HEK293 (cell line): ENCODE results near the gene CTSH.

Experiments
- CTCF ChIA-PET: fragments of 350-600 bp; formaldehyde crosslinking; extraction: SDS; loops from one replicate; lab custom pipeline; 2021; ENCODE audit warnings: antibody characterized with exemption; lab: Yijun Ruan, JAX
- POLR2A ChIA-PET: fragments of 300-600 bp; formaldehyde crosslinking; extraction: SDS; loops from one replicate; lab custom pipeline; 2020; ENCODE audit warnings: antibody characterized with exemption, inconsistent platforms; lab: Yijun Ruan, JAX
- H3K27ac ChIP-seq: fragments of 200-500 bp; sonication (Bioruptor generic); 2 replicates; pipeline ENCODE4 v1.5.1; 2014; ENCODE audit warnings: low read depth, low read length, control low read depth, inconsistent platforms; ENCODE audit errors: extremely low read depth
- H3K36me3 ChIP-seq, 2 experiments: fragments of 200-500 bp in 1 of 2; sonication (Bioruptor generic) in 1 of 2; 1 replicate in 1 of 2; 2 replicates in 1 of 2; pipeline ENCODE4 v1.5.1; 2014 to 2017; ENCODE audit warnings: inconsistent platforms in 2 of 2, low read length in 2 of 2; ENCODE audit not compliant: control insufficient read depth in 2 of 2, insufficient read depth in 1 of 2
- H3K4me1 ChIP-seq: fragments of 200-500 bp; sonication (Bioruptor generic); 2 replicates; pipeline ENCODE4 v1.5.1; 2014; ENCODE audit warnings: mild to moderate bottlenecking, low read length, inconsistent platforms; ENCODE audit not compliant: control insufficient read depth, insufficient read depth
- H3K4me3 ChIP-seq: 2 replicates; pipeline ENCODE4 v1.5.1; 2011; ENCODE audit warnings: low read depth, mild to moderate bottlenecking, control low read depth, low read length, moderate library complexity
- H3K9me3 ChIP-seq: fragments of 200-500 bp; sonication (Bioruptor generic); 2 replicates; pipeline ENCODE4 v1.5.1; 2014; ENCODE audit warnings: low read depth, low read length, inconsistent platforms; ENCODE audit not compliant: control insufficient read depth, insufficient read depth
- EGR2 ChIP-seq: fragments of 450-650 bp; formaldehyde crosslinking; IDR thresholded peaks from 2 replicates; pipeline ENCODE4 v1.5.1; 2016; ENCODE audit warnings: low read depth, missing biosample characterization, missing genetic modification characterization
- FEZF1 ChIP-seq: fragments of 450-650 bp; formaldehyde crosslinking; IDR thresholded peaks from 2 replicates; pipeline ENCODE4 v1.5.1; 2016; ENCODE audit warnings: missing biosample characterization, missing genetic modification characterization
- KLF16 ChIP-seq: fragments of 450-650 bp; formaldehyde crosslinking; IDR thresholded peaks from 2 replicates; pipeline ENCODE4 v1.5.1; 2017; ENCODE audit warnings: missing biosample characterization, missing genetic modification characterization
- KLF8 ChIP-seq: fragments of 450-650 bp; formaldehyde crosslinking; IDR thresholded peaks from 2 replicates; pipeline ENCODE4 v1.5.1; 2016; ENCODE audit warnings: missing biosample characterization, missing genetic modification characterization
- RBAK ChIP-seq: fragments of 450-650 bp; formaldehyde crosslinking; IDR thresholded peaks from 2 replicates; pipeline ENCODE4 v1.5.1; 2016; ENCODE audit warnings: missing biosample characterization, missing genetic modification characterization
- SCRT1 ChIP-seq: fragments of 450-650 bp; formaldehyde crosslinking; IDR thresholded peaks from 2 replicates; pipeline ENCODE4 v1.5.1; 2016; ENCODE audit warnings: missing biosample characterization, missing genetic modification characterization, borderline replicate concordance
- ZNF146 ChIP-seq: fragments of 450-650 bp; formaldehyde crosslinking; IDR thresholded peaks from 2 replicates; pipeline ENCODE4 v1.5.1; 2016; ENCODE audit warnings: missing biosample characterization, missing genetic modification characterization
- ZNF175 ChIP-seq: fragments of 450-650 bp; formaldehyde crosslinking; IDR thresholded peaks from 2 replicates; pipeline ENCODE4 v1.5.1; 2016; ENCODE audit warnings: missing biosample characterization, missing genetic modification characterization
- ZNF18 ChIP-seq: fragments of 450-650 bp; formaldehyde crosslinking; IDR thresholded peaks from 2 replicates; pipeline ENCODE4 v1.5.1; 2016; ENCODE audit warnings: missing biosample characterization, missing genetic modification characterization
- ZNF19 ChIP-seq: fragments of 450-650 bp; formaldehyde crosslinking; IDR thresholded peaks from 2 replicates; pipeline ENCODE4; 2016; ENCODE audit warnings: missing biosample characterization, missing genetic modification characterization, low read depth
- ZNF2 ChIP-seq: fragments of 450-650 bp; formaldehyde crosslinking; IDR thresholded peaks from 2 replicates; pipeline ENCODE4 v1.5.1; 2016; ENCODE audit warnings: missing biosample characterization, missing genetic modification characterization
- ZNF266 ChIP-seq: fragments of 450-650 bp; formaldehyde crosslinking; IDR thresholded peaks from 2 replicates; pipeline ENCODE4 v1.5.1; 2016; ENCODE audit warnings: missing biosample characterization, missing genetic modification characterization, low read depth
- ZNF513 ChIP-seq: fragments of 450-650 bp; IDR thresholded peaks from 2 replicates; pipeline ENCODE4 v1.5.1; 2018; ENCODE audit warnings: missing biosample characterization, missing genetic modification characterization
- ZNF529 ChIP-seq: fragments of 450-650 bp; formaldehyde crosslinking; IDR thresholded peaks from 2 replicates; pipeline ENCODE4 v1.5.1; 2017; ENCODE audit warnings: missing genetic modification characterization, missing biosample characterization; ENCODE audit not compliant: insufficient replicate concordance
- ZNF548 ChIP-seq: fragments of 450-650 bp; formaldehyde crosslinking; IDR thresholded peaks from 2 replicates; pipeline ENCODE4 v1.5.1; 2016; ENCODE audit warnings: missing biosample characterization, missing genetic modification characterization
- ZNF626 ChIP-seq: fragments of 450-650 bp; sonication (Bioruptor Pico); formaldehyde crosslinking; IDR thresholded peaks from 2 replicates; pipeline ENCODE4 v1.5.1; 2018; ENCODE audit warnings: missing biosample characterization, missing genetic modification characterization, inconsistent platforms
- ZNF701 ChIP-seq: fragments of 450-650 bp; formaldehyde crosslinking; IDR thresholded peaks from 2 replicates; pipeline ENCODE4 v1.5.1; 2016; ENCODE audit warnings: missing biosample characterization, missing genetic modification characterization
- ZNF704 ChIP-seq: fragments of 450-650 bp; formaldehyde crosslinking; IDR thresholded peaks from 2 replicates; pipeline ENCODE4 v1.5.1; 2016; ENCODE audit warnings: missing biosample characterization, missing genetic modification characterization
- ZNF707 ChIP-seq: fragments of 450-650 bp; formaldehyde crosslinking; IDR thresholded peaks from 2 replicates; pipeline ENCODE4 v1.5.1; 2016; ENCODE audit warnings: missing biosample characterization, missing genetic modification characterization
- ZNF768 ChIP-seq: fragments of 450-650 bp; formaldehyde crosslinking; IDR thresholded peaks from 2 replicates; pipeline ENCODE4 v1.5.1; 2018; ENCODE audit warnings: missing biosample characterization, mild to moderate bottlenecking, missing genetic modification characterization
- ZSCAN16 ChIP-seq: fragments of 450-650 bp; formaldehyde crosslinking; IDR thresholded peaks from 2 replicates; pipeline ENCODE4 v1.5.1; 2016; ENCODE audit warnings: missing biosample characterization, missing genetic modification characterization
- ZSCAN30 ChIP-seq: fragments of 450-650 bp; IDR thresholded peaks from 2 replicates; pipeline ENCODE4 v1.5.1; 2018; ENCODE audit warnings: missing biosample characterization, mild to moderate bottlenecking, missing genetic modification characterization, moderate library complexity
- TF ChIP-seq, protein P1 (sequence below): fragments of 450-650 bp; formaldehyde crosslinking; IDR thresholded peaks from 2 replicates; pipeline ENCODE4 v1.5.1; 2017; ENCODE audit warnings: missing biosample characterization, missing genetic modification characterization
- TF ChIP-seq, protein P2 (sequence below): fragments of 450-650 bp; formaldehyde crosslinking; IDR thresholded peaks from 2 replicates; pipeline ENCODE4 v1.5.1; 2017; ENCODE audit warnings: missing biosample characterization, missing genetic modification characterization

CTSH gene

GRCh38 chr15:78925076-78925624 lies 19.7 kb downstream of the CTSH start:
- no peak overlapping the region for H3K4me3 ChIP-seq
- H3K36me3 ChIP-seq = peaks cover 16 to 61% of the 10 kb centered on the region in 2 experiments; a peak in 2 of 3 replicates
- ChIA-PET CTCF (interaction anchor here (0.6 to 3.1 kb wide), 4 partner anchors 12 to 187 kb away, joined by 3 to 24 read pairs (median 4); no protein-coding TSS in a partner anchor), POLR2A (interaction anchor here (0.5 kb wide), 1 partner anchor 18 kb away, joined by 4 read pairs; no protein-coding TSS in a partner anchor)
- H3K27ac ChIP-seq = no peak overlapping the region
- no peaks in the 10 kb centered on the region for H3K4me1 ChIP-seq
- no peaks in the 10 kb centered on the region for H3K9me3 ChIP-seq
- TF ChIP-seq ZNF266 (no peak), FEZF1 (tag by site-specific recombination) (no peak), ZNF704 (no peak), RBAK (tag by site-specific recombination) (no peak), ZNF626 (tag by site-specific recombination) (no peak), ZNF701 (no peak), SCRT1 (tag by site-specific recombination) (no peak), ZNF529 (tag by site-specific recombination) (no peak), ZNF513 (tag by site-specific recombination) (no peak), EGR2 (tag by site-specific recombination) (no peak), ZNF707 (tag by site-specific recombination) (no peak), ZNF548 (tag by site-specific recombination) (no peak), KLF16 (tag by site-specific recombination) (no peak), ZNF2 (no peak), ZNF768 (tag by site-specific recombination) (no peak)
- TF ChIP-seq, protein P1, sequence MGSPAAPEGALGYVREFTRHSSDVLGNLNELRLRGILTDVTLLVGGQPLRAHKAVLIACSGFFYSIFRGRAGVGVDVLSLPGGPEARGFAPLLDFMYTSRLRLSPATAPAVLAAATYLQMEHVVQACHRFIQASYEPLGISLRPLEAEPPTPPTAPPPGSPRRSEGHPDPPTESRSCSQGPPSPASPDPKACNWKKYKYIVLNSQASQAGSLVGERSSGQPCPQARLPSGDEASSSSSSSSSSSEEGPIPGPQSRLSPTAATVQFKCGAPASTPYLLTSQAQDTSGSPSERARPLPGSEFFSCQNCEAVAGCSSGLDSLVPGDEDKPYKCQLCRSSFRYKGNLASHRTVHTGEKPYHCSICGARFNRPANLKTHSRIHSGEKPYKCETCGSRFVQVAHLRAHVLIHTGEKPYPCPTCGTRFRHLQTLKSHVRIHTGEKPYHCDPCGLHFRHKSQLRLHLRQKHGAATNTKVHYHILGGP = no peak
- TF ChIP-seq, protein P2, sequence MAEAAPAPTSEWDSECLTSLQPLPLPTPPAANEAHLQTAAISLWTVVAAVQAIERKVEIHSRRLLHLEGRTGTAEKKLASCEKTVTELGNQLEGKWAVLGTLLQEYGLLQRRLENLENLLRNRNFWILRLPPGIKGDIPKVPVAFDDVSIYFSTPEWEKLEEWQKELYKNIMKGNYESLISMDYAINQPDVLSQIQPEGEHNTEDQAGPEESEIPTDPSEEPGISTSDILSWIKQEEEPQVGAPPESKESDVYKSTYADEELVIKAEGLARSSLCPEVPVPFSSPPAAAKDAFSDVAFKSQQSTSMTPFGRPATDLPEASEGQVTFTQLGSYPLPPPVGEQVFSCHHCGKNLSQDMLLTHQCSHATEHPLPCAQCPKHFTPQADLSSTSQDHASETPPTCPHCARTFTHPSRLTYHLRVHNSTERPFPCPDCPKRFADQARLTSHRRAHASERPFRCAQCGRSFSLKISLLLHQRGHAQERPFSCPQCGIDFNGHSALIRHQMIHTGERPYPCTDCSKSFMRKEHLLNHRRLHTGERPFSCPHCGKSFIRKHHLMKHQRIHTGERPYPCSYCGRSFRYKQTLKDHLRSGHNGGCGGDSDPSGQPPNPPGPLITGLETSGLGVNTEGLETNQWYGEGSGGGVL = no peak

DNA sequence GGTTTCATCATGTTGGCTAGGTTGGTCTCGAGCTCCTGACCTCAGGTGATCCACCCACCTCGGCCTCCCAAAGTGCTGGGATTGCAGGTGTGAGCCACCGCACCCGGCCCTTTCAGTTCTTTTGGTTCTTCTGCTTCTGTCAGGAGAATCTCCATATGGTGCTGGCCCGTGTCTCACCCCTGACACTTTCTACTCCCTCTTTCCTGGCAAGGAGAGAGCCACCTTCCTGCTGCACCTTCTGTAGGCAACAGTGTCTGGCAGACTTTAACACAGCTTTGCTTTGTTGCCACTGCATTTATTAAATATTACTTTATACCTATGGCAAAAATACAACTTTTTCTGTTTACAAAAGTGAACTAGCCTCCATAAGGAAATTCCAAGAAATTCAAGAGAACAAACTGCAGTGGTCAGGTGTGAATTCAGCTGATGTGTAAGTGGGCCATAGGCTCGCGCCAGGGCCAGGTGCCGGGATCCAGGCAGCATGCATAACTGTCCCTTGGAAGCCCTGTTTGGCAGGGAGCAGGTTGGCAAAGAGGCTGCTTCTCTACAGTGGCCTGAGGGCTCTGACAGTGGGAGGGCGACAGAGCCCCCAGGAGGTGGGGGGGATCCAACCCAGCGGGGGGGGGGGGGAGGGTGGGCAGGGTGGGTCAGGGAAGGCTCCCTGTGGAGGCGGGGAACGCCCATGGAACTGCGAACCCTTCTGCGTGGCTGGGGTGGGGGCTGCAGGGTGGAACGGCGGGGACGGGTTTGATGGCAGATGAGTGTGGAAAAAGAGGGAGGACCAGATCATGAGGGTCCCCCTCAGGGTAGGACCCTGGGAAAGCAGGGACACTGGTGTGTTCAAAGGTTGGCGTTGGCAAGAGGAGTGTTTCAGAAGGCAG lies 21.1 kb downstream of the CTSH start:
- Histone ChIP-seq H3K4me3 (no peak overlapping the region), H3K36me3 (peaks cover 30 to 63% of the 10 kb centered on the region in 2 experiments), H3K27ac (no peak overlapping the region), H3K9me3 (no peaks in the 10 kb centered on the region), H3K4me1 (no peaks in the 10 kb centered on the region)
- POLR2A ChIA-PET = no interaction called here
- CTCF ChIA-PET = interaction anchor here (0.6 to 3.1 kb wide), 6 partner anchors 15 to 679 kb away, joined by 3 to 24 read pairs (median 3); no protein-coding TSS in a partner anchor
- TF ChIP-seq KLF16 (tag by site-specific recombination) = no peak
- no peak for TF ChIP-seq KLF8 (tag by site-specific recombination)
- TF ChIP-seq ZNF19 = no peak
- no peak for TF ChIP-seq ZNF707 (tag by site-specific recombination)
- no peak for TF ChIP-seq ZNF175
- no peak for TF ChIP-seq ZNF146
- no peak for TF ChIP-seq ZSCAN16 (tag by site-specific recombination)
- TF ChIP-seq ZNF18 (tag by site-specific recombination) = no peak
- no peak for TF ChIP-seq ZSCAN30 (tag by site-specific recombination)
- TF ChIP-seq ZNF701 = no peak
